NCI-H2029 (cell line): ENCODE data around the gene RFNG.

Experiments used
- DNase-seq: peaks from one replicate; lab custom pipeline; 2025; lab: John Stamatoyannopoulos, UW

RFNG gene

GRCh38 chr17:82025401-82026107, 26.1 kb downstream of the RFNG start:
- DNase-seq = no peak

GRCh38 chr17:82024859-82025258, 26.8 kb downstream of the RFNG start:
- DNase-seq = no peak

GRCh38 chr17:82023447-82024241, 28.0 kb downstream of the RFNG start:
- no peak for DNase-seq

DNA sequence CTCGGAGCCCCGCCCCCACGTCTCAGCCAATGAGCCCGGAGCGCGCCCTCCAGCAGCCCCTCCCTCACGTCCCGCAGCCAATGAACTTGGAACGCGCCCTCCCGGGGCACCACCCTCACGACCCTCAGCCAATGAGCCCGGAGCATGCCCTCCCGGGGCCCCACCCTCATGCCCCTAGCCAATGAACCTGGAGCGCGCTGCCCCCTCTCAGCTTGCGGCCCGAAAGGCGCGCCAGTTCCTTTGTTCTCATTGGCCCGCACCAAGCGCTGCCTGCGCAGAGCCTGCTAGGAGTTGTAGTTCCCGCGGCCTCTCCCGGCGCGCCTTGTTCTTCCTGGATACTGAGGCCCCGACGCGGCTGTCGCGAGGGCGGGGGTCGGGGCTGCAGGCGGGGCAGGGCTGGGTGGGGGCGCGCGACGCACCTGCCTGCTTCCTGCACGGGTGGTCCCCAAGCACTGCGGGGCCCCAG, 28.6 kb downstream of the RFNG start, which contains the start of gene LRRC45:
TSS of gene LRRC45 (plus strand) at position 325 of the 466 bp plus-strand sequence. CDS start 339 bp downstream, outside the sequence.
- peak; percentile 97 for DNase-seq

- no peak for DNase-seq
Measured at GRCh38 chr17:82022310-82022980, 29.2 kb downstream of the RFNG start, which contains the start of gene CENPX. Gene CENPX (minus strand): TSS chr17:82022878. CDS start chr17:82022861, 17 bp downstream.

GRCh38 chr17:82021900-82022309, 29.7 kb downstream of the RFNG start:
- DNase-seq = no peak

DNA sequence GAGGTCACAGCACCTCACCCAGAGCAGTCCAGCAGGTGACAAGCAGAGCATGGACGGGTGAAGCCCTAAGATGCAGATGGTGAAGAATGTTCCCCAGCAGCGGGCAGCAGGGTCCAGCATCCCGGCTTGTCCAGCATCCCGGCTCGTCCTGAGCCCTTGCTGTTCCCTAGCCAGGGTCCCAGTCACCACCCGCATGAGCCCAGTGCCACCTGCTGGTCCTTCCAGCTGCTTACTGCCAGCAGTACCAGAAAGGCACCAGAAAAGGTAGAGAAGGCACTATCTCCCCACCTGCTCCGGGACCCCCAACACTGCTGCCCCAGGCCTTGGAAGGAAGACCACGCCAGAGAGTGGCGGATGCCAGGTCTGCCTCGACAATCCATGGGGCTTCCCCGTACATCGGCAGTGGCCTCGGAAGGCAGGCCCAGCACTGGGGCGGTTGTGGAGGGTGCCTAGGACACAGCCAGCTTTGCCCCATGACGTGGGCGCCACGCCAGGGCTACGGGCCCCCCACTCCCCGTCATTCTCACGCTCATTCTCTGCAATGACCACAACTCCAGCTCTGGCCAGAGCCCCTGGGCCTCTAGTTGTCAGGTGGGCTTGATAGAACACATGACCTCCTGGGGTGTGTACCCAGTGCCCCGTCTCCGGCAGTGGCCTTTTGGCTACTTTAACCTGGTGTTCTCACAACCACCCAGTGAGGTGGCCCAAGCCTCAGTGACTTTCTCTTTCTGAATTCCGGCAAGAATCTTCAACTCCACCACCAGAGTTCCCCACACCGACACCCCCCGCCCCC, 30.3 kb downstream of the RFNG start:
- DNase-seq = peak; percentile 26

DNA sequence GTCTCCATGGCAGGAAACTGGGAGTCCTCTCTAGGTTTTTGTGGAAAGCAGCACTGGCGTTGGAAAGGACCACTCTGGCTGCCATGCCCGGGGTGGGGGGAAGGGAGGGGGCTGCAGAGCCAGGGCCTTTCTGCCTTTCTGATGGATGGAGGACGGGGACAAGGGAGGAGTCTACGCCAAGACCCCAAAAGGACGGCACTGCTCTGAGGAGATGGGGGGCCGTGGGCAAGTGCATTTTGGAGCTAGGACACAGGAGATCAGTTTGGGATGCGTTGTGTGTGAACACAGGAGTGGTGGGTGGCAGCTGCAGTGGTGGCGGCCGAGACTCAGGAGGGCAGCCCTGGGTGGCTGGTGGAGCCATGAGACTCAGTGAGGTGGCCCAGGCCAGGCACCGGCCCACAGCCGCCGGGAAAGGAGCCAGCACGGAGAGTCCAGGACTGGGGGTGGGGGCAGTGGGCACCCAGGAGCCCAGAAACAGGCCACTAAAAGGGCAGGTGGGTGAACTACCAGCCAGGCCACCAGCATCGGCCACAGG, 31.0 kb downstream of the RFNG start:
- no peak for DNase-seq

DNA sequence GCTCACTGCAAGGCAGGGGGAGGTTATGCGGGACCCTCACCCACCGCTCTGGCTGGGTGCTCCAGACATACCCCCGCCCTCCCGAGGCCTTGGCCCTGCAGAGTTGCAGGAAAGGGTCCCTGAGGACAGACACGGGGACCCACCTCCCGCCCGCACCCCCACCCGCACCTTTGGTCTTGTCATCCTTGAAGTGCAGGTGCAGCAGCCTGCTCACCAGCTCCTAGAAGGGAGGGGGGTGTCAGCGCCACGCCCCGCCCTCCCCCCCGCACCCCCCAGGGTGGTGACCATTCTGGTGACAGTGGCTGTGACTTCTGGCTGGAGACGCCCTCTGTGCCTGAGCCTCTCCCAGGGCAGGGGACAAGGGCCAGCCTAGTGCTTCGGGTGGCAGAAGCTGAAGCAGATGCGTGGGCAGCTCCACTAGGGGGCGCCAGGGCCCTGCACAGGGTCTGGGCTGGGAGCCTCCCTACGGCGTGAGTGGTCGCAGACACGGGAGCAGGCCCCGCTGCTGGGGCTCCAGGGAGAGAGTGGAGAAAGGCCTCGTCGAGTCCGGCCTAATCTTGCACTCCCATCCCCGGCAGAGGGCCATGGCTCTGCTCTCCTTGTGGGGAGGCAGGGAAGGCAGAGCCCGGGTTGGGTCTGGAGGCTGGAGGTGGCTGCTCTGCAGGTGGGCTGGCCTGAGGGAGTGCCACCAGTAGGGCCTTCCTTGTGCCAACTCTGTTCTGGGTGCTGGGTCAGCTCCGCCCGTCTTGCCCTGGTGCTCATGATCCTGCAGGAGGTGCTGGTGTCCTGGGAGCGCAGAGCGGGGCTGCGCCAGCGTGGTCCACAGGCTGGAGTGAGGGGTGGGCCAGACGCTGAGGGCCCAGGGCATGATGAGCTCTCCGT, 31.7 kb downstream of the RFNG start:
- DNase-seq = no peak

GRCh38 chr17:82018989-82019689, 32.5 kb downstream of the RFNG start:
- no peak for DNase-seq

GRCh38 chr17:82018152-82018988, 33.2 kb downstream of the RFNG start:
- DNase-seq = no peak

- no peak for DNase-seq
Measured at GRCh38 chr17:82017612-82018151, 33.9 kb downstream of the RFNG start.

GRCh38 chr17:82016875-82017459, 34.6 kb downstream of the RFNG start:
- DNase-seq = no peak

DNA sequence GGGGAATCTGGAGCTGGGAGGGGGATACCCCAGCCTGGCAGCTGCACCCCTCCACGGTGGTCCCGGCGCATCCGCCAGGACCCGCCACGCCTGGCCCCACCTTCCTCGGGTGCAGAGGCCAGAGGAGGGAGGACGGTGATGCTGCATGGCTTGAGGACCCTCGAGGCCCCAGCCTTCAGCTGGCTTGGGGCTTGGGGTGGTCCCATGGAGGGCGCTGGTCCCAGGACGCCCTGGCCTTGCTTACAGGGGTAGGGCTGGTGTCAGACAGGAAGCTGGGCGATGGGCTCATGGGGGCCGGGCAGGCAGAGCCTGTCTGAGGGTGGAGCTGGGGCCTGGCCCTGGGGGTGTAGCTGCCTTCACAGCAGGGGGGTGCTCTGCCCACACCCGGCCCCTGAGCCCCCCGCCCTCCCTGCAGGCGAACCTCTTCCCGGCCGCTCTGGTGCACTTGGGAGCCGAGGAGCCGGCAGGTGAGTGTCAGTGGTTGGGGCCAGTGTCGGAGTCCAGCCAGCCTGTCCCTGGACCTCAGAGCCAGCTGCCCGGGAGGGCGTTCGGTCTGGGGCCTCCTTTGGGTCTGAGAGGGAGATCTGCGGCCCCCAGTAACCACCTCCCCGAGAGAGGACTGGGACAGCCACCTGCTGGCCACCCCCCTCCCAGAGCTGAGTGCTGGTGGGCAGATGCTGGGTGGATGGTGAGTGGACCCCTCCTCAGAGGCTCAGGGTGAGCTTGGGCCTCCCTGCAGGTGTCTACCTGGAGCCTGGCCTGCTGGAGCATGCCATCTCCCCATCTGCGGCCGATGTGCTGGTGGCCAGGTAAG, 35.3 kb downstream of the RFNG start:
- DNase-seq = no peak

DNA sequence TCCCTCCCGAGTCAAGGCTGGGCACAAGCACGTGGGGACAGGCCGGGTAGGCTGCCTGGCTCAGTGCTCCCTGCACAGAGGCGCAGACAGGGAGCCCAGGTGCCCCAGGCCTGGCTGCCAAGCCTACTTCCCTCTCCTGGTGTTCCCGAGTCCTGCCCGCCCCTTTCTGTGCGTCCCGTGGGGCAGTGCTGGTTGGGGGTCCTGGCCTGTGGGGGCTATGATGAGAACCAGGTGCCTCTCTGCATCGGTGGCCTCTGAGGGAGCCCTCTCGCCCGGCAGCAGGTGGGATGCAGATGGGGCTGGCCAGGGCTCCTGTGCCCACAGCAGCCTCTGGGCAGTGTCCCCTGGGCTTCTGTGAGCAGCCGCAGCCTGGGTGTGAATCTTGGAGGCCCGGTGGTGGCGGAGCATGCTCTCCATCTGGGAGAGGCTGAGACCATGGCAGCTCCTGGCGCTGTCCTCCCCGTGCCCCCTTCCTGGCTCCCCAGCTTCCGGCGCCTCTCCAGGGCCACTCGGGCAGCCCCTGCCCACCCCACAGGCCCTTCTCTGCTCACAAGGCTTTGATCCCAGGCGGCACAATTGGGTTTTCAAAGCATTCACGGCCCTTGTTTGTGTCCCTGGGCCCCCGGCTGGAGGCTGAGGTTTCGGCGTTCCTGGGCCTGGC, 36.2 kb downstream of the RFNG start:
- DNase-seq = no peak

DNA sequence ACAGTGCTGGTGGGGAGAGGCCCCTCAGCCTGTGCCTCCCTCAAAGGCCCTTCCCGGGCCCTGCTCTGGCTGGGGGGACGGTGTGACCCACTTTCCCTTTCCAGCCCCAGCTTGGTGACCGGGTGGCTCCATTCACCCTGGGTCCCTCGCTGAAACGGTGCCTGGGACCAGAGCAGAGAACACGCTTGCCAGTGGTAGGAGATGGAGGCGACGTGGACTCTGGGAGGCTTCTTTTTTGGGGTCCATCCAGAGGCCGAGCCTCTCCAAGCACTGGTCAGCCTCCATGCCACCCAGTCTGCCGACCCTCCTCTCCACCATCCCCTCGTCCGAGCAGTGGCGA, 36.7 kb downstream of the RFNG start:
- DNase-seq = no peak

DNA sequence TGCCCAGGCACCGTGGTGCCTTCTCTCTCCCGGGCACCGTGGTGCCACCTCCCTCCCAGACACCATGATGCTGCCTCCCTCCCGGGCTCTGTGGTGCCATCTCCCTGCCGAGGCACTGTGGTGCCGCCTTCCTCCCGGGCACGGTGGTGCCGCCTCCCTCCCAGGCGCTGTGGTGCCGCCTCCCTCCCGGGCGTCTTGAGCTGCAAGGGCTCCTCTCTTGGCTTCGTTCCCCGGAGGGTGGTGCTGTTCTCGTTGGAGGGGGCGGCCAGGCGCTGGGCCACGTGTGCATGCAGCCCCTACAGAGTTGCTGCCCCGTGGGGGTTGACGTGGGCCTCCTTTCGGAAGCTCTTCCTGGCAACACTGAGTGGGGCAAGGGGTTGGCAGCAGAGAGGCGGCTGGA, 37.2 kb downstream of the RFNG start:
- DNase-seq = no peak
